HG02981 (cell line): ENCODE results near the gene EML5.

Experiments
- ATAC-seq: cut with Tn5 transposase; IDR thresholded peaks from one replicate; pipeline ENCODE4 v1.9.1; 2021; ENCODE audit warnings: mild to moderate bottlenecking, moderate library complexity; ENCODE audit not compliant: unreplicated experiment

EML5 gene

GRCh38 chr14:88621100-88621499, 171.7 kb downstream of the EML5 start:
- ATAC-seq: no peak

GRCh38 chr14:88618476-88618875, 174.3 kb downstream of the EML5 start:
- no peak for ATAC-seq

- no peak for ATAC-seq
Measured at GRCh38 chr14:88617479-88617878, 175.3 kb downstream of the EML5 start.

- ATAC-seq: no peak
Measured at GRCh38 chr14:88616697-88617096, 176.1 kb downstream of the EML5 start.

- ATAC-seq: no peak
Measured at GRCh38 chr14:88614218-88614907, 178.4 kb downstream of the EML5 start.

- ATAC-seq: no peak
Measured at GRCh38 chr14:88613552-88614010, 179.2 kb downstream of the EML5 start.

GRCh38 chr14:88612981-88613380, 179.8 kb downstream of the EML5 start:
- ATAC-seq: no peak

- ATAC-seq: no peak
Measured at GRCh38 chr14:88611878-88612277, 180.9 kb downstream of the EML5 start.

- no peak for ATAC-seq
Measured at GRCh38 chr14:88607829-88608228, 184.9 kb downstream of the EML5 start.

GRCh38 chr14:88605594-88605993, 187.2 kb downstream of the EML5 start:
- ATAC-seq: no peak

GRCh38 chr14:88604212-88604611, 188.5 kb downstream of the EML5 start:
- ATAC-seq: no peak

GRCh38 chr14:88599761-88600439, 192.9 kb downstream of the EML5 start:
- ATAC-seq: peak; percentile 94

- ATAC-seq: no peak
Measured at GRCh38 chr14:88599326-88599725, 193.4 kb downstream of the EML5 start.

GRCh38 chr14:88598097-88598675, 194.6 kb downstream of the EML5 start:
- no peak for ATAC-seq

GRCh38 chr14:88597601-88598000, 195.2 kb downstream of the EML5 start:
- ATAC-seq: no peak

- ATAC-seq: no peak
Measured at GRCh38 chr14:88597038-88597437, 195.7 kb downstream of the EML5 start.

- no peak for ATAC-seq
Measured at GRCh38 chr14:88592031-88592430, 200.7 kb downstream of the EML5 start.

GRCh38 chr14:88590173-88590572, 202.6 kb downstream of the EML5 start:
- no peak for ATAC-seq

- no peak for ATAC-seq
Measured at GRCh38 chr14:88588081-88588480, 204.7 kb downstream of the EML5 start.

- no peak for ATAC-seq
Measured at GRCh38 chr14:88584451-88584850, 208.3 kb downstream of the EML5 start.

- no peak for ATAC-seq
Measured at GRCh38 chr14:88576222-88576621, 216.5 kb downstream of the EML5 start.

- ATAC-seq: no peak
Measured at GRCh38 chr14:88572117-88572516, 220.6 kb downstream of the EML5 start.
